Measurements from ENCODE around the gene WARS2. TPM values are rescaled to one million over a fixed set of nuclear protein-coding genes. Genes with fewer than 3 reads are reported as not detected.
"Not testable (repeated sequence)": the region's sequence is repeated elsewhere in the genome, so short reads cannot be mapped to it uniquely, and the experiment has no call there.

Gene WARS2
- total RNA-seq, 1 donor from 2014 or later = 35.6 TPM

GRCh38 chr1:119139857-119140176 is 636 bp downstream of the WARS2 start:
- no peak for DNase-seq (ENCODE audit: low spot score)

- no peak for DNase-seq (ENCODE audit: low spot score)
These were observed 1.1 kb downstream of the WARS2 start for GRCh38 chr1:119139403-119139802.

GRCh38 chr1:119136401-119136800 is 4.1 kb downstream of the WARS2 start:
- DNase-seq (ENCODE audit: low spot score) = no peak

GRCh38 chr1:119133987-119134386 is 6.5 kb downstream of the WARS2 start:
- no peak for DNase-seq (ENCODE audit: low spot score)

DNA sequence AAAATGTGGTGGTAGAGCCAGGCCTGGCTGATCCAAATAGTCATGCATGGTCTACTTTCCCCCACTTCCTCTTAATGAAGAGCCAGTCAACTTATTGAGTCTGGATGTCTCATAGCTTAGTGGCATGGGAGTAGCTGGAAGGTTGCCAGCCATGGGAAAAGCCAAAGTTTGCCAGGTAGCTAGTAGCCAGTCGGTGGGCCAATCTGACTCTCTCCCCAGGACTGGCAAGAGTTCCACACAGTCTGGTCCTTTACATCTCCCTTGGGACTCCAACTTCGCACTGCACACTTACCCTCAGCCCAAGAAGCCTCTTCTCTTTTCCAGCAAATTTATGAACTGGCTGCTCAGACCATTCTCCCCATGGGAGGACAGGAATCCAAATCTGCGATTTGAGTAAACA is 8.3 kb downstream of the WARS2 start:
- DNase-seq (ENCODE audit: low spot score) = no peak

DNA sequence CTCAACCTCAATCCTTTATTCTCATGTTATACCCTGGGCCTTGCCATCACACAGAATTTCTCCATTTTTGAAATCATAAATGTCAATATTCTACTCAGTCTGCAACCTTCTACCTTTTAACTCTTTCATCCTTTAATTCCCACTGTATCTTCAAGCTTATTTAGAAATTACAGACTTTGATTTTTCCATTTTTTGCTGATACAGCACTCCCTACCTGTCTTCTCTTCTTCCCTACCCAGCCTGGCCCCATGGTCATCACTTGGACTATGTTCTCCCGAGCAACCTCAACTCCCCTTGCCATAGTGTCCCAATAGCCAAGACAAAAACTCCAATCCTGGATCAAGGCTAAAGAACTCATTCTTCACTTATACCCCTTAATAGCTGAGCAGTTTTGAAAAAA is 14.6 kb downstream of the WARS2 start:
- no peak for DNase-seq (ENCODE audit: low spot score)

GRCh38 chr1:119124764-119125163 is 15.7 kb downstream of the WARS2 start:
- no peak for DNase-seq (ENCODE audit: low spot score)

GRCh38 chr1:119121872-119122271 is 18.6 kb downstream of the WARS2 start:
- DNase-seq (ENCODE audit: low spot score) = not testable (repeated sequence)

DNA sequence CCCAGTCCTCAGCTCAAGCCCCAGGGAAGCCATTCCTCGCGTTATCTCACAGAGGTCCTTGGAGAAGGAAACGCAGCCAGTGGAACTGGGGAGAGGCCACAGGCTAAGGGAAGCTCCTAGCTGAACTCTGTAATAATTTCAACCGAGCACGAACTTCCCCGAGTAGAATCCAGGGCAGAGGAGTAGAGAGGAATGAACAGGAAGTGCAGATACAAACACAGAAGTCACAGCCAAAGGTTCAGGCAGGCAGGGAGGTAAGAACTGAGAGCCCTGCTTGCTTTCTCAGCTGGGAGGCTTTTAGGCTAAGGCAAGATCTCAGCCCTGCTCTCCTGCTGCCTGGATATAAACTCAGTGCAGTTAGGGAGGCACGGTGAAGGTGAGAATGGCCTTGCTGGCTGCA is 23.7 kb downstream of the WARS2 start:
- no peak for DNase-seq (ENCODE audit: low spot score)

- no peak for DNase-seq (ENCODE audit: low spot score)
These were observed 24.7 kb downstream of the WARS2 start for GRCh38 chr1:119115736-119116135.

- no peak for DNase-seq (ENCODE audit: low spot score)
These were observed 25.1 kb downstream of the WARS2 start for GRCh38 chr1:119115311-119115710.

DNA sequence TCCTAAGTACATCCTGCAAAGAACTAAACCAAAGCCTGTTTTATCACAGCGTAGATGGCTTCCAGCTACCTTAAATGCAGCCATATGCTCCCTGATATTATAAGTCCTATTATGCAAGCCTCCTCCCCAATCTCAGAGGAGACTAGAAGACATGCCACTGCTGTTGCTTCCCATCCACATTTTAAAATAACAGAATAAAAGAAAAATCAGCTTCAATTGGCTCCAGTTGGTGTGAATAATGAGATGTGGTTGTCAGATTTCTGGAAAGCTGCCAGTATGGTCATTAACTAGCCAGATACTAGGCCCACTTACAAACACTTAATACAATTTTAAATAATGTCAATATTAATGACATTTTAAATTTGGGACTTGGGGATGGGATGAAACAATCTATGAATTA is 25.7 kb downstream of the WARS2 start:
- no peak for DNase-seq (ENCODE audit: low spot score)

GRCh38 chr1:119112791-119113190 is 27.7 kb downstream of the WARS2 start:
- no peak for DNase-seq (ENCODE audit: low spot score)

- DNase-seq (ENCODE audit: low spot score) = no peak
These were observed 28.2 kb downstream of the WARS2 start for GRCh38 chr1:119112244-119112643.

- DNase-seq (ENCODE audit: low spot score) = no peak
These were observed 31.5 kb downstream of the WARS2 start for GRCh38 chr1:119108988-119109387.

- no peak for DNase-seq (ENCODE audit: low spot score)
These were observed 36.7 kb downstream of the WARS2 start for GRCh38 chr1:119103764-119104163.

GRCh38 chr1:119102051-119102450 is 38.4 kb downstream of the WARS2 start:
- DNase-seq (ENCODE audit: low spot score) = no peak

DNA sequence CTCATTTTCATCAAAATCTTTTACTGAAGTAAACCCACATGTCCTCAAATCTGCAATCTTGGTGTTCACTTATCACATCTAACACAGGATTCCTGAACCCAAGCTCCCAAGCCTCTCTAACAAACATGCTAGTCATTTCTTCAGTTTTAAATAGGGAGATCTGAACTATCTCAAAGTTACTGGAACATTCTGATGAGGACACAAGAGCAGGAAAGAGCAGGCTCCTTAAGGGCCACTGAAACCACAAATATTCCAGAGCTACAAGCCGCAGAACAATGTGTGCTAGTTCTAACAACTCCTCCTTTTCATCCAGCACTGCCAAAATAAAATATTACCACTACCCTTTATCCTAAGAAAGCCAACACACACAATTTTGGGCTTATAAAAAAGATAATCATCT is 38.9 kb downstream of the WARS2 start:
- DNase-seq (ENCODE audit: low spot score) = no peak

DNA sequence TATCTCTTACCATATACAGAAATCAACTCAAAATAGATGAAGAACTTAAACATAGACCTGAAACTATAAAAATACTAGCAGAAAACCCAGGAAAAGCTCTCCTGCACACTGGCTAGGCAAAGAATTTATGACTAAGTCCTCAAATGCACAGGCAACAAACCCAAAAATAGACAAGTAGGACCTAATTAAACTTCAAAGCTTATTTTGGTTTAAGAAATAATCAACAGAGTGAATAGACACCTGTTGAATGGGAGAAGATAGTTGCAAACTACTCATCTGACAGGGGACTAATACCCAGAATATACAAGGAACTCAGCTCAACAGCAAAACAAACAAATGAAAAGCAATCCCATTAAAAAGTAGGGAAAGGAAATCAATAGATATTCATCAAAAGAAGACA is 40.7 kb downstream of the WARS2 start:
- DNase-seq (ENCODE audit: low spot score) = no peak

GRCh38 chr1:119097380-119097779 is 43.1 kb downstream of the WARS2 start:
- DNase-seq (ENCODE audit: low spot score) = no peak

DNA sequence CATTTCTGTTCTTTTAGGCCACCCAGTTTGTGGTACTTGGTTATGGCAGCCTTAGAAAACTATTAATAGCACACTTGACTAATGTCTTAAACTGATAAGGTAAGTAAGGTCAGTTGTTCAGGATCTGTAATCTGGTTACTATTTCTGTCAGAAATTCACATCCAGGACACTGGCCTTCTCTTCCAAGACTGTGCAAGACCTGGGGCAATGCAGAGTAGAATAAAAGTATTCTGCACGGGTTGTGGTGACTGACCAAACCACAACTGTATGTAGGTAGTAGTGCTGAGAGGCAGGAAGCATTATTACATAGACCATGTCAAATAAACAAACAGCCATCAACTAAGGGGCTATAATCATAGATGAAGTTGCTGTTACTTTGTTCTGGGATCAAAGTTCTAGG is 46.7 kb downstream of the WARS2 start:
- DNase-seq (ENCODE audit: low spot score) = no peak

GRCh38 chr1:119091618-119092017 is 48.8 kb downstream of the WARS2 start:
- DNase-seq (ENCODE audit: low spot score) = no peak

- DNase-seq (ENCODE audit: low spot score) = no peak
These were observed 50.2 kb downstream of the WARS2 start for GRCh38 chr1:119090250-119090649.

DNA sequence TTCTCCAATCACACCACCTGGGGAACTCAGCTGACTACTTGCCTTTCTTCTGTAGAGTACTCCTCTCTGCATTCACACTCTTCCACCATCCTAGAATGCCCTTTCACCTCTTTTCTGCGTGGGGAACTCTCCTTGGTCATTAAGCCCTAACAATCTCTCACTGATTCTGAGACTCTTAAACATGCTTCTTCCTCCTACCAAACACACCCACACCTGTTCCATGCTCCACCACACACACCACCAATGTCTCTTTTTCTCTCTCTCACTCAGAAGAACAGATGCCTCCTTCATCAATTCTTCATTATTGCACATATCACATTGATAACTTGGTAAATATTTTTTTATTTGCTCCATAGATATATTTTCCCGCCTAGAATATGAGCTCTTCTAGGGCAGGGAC is 53.6 kb downstream of the WARS2 start:
- no peak for DNase-seq (ENCODE audit: low spot score)

DNA sequence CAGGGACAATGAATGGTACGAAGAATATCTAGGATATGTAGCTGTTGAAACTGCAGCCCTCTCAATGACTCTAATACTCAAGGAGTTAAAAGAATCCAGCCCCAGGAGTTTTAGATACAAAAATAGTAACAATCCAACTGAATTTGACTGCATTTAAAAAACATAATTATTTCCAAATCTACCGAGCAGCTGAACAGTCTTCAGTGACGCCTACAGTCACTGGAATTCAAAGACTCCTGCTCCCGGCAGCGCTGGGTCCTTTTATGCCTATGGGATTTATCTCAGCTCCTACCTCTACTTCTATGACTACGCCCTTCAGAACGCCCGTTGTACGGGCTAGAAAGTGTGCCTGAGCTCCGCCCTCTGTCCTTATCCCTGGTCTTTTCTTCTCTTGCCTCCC is 55.7 kb downstream of the WARS2 start:
- no peak for DNase-seq (ENCODE audit: low spot score)
